Immature natural killer cell (primary cell): ENCODE data around the gene IL2RG. TPM values are rescaled to one million over a fixed set of nuclear protein-coding genes. Genes with fewer than 3 reads are reported as not detected.

ENCODE experiments used
- DNase-seq, 3 donors: peaks; one replicate each; pipeline ENCODE4 v3.0.0; 2022; ENCODE audit warnings: mixed read lengths in 1 of 3
- H3K27ac Mint-ChIP-seq, 6 donors: one replicate each; pipeline ENCODE4 v1.8.0; 2020; ENCODE audit warnings: mixed read lengths in 6 of 6, mild to moderate bottlenecking in 5 of 6, inconsistent platforms in 4 of 6, moderate library complexity in 3 of 6
- H3K27me3 Mint-ChIP-seq, 3 donors: one replicate each; pipeline ENCODE4 v1.8.0; 2020 to 2021; ENCODE audit warnings: low read depth in 3 of 3, mild to moderate bottlenecking in 3 of 3, mixed read lengths in 3 of 3, moderate library complexity in 3 of 3, inconsistent platforms in 1 of 3
- H3K36me3 Mint-ChIP-seq, 3 donors: one replicate each; pipeline ENCODE4 v1.8.0; 2020; ENCODE audit warnings: mixed read lengths in 3 of 3, inconsistent platforms in 2 of 3, mild to moderate bottlenecking in 2 of 3
- H3K4me1 Mint-ChIP-seq, 2 donors: one replicate each; pipeline ENCODE4 v1.8.0; 2020; ENCODE audit warnings: inconsistent platforms in 2 of 2, mild to moderate bottlenecking in 2 of 2, mixed read lengths in 2 of 2, moderate library complexity in 1 of 2
- H3K4me3 Mint-ChIP-seq, 5 donors: one replicate each; pipeline ENCODE4 v1.8.0; 2020; ENCODE audit warnings: mild to moderate bottlenecking in 5 of 5, mixed read lengths in 5 of 5, inconsistent platforms in 3 of 5, moderate library complexity in 3 of 5
- H3K9me3 Mint-ChIP-seq, 6 donors: one replicate each; pipeline ENCODE4 v1.8.0; 2020; ENCODE audit warnings: mild to moderate bottlenecking in 6 of 6, mixed read lengths in 6 of 6, inconsistent platforms in 4 of 6, moderate library complexity in 3 of 6
- polyA plus RNA-seq, 3 donors: library from polyadenylated mRNA; unstranded; fragments of 300-500 nt; fragmentation: Illumina TruSeq; gene quantifications; one replicate each; pipeline ENCODE4 v1.2.3, GENCODE V29; 2021

IL2RG gene
- polyA plus RNA-seq, 3 donors from 2014 or later = 1,102 to 1,755 (median 1,598) TPM

DNA sequence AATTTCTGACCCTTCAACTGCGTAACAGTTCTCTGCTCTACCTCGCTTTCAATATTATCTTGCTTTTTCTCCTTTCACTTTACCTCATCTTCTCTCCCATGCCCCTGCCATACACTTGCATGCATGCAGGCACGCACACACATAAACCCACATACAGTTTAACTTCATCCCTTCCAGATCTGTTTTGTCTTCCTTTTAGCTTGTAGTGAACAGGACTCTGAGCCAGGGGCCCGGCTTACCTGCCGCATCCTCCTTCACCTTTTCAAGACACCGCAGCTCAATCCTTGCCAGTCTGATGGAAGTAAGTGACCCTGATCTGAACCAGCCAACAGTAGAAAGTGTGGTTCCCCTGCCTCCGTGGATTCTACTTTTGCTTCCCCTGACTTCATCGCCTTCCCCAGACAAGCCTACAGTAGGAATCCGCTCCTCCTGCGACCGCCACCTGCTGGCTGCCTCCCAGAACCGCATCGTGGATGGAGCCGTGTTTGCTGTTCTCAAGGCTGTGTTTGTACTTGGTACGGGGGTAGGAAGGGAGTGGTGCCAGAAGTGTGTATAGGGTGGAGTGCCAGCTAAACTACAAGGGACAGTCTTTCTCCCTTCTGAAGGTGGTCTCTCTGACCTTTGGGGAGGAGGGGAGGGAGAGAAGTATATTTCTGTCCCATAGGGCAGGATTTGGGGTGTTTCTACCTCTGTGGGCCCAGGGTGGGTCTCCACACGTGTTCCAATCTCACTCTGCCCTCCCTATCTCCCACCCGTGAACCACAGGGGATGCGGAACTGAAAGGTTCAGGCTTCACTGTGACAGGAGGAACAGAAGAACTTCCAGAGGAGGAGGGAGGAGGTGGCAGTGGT is 17.8 kb upstream of the IL2RG start:
- DNase-seq = peak; percentile 67 to 73 (median 70)
- H3K27ac Mint-ChIP-seq = peak overlapping the region; percentile 29 to 83 (median 46)
- H3K4me1 Mint-ChIP-seq = peaks cover 11 to 14% of the 10 kb centered on the region in 2 donors
- no peaks in the 10 kb centered on the region for H3K9me3 Mint-ChIP-seq
- H3K36me3 Mint-ChIP-seq = peaks cover 13 to 20% (median 16%) of the 10 kb centered on the region in 3 donors
- no peak overlapping the region for H3K4me3 Mint-ChIP-seq
- peaks cover 4 to 7% (median 6%) of the 10 kb centered on the region in 3 donors for H3K27me3 Mint-ChIP-seq

DNA sequence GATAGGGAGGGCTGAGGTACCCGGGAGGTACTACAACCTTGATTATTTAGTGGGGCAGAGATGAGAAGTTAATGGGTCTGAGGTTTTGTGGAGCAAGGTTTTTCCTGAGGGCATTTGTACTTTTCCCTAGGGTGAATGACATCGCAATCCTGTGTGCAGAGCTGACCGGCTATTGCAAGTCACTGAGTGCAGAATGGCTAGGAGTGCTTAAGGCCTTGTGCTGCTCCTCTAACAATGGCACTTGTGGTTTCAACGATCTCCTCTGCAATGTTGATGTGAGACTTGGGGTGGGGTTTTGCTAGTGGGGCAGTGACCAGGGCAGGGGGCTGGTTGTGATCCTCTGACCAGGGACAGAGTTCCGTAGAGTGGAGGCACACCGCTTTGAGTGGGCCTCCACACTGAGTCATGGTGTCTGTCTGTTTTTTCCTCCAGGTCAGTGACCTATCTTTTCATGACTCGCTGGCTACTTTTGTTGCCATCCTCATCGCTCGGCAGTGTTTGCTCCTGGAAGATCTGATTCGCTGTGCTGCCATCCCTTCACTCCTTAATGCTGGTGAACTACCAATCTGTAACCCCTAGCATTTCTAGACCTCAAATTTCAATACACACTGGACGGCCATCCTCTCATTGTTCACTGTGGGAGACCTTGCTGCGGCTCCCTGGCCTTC is 16.9 kb upstream of the IL2RG start:
- Mint-ChIP-seq H3K4me3 (no peak overlapping the region), H3K9me3 (no peaks in the 10 kb centered on the region), H3K27me3 (peaks cover 4 to 7% (median 6%) of the 10 kb centered on the region in 3 donors), H3K27ac (peak overlapping the region in 4 of 6 donors; percentile 22 to 48 (median 41)), H3K4me1 (peaks cover 11 to 14% of the 10 kb centered on the region in 2 donors), H3K36me3 (peaks cover 15 to 24% (median 16%) of the 10 kb centered on the region in 3 donors)
- DNase-seq = no peak

DNA sequence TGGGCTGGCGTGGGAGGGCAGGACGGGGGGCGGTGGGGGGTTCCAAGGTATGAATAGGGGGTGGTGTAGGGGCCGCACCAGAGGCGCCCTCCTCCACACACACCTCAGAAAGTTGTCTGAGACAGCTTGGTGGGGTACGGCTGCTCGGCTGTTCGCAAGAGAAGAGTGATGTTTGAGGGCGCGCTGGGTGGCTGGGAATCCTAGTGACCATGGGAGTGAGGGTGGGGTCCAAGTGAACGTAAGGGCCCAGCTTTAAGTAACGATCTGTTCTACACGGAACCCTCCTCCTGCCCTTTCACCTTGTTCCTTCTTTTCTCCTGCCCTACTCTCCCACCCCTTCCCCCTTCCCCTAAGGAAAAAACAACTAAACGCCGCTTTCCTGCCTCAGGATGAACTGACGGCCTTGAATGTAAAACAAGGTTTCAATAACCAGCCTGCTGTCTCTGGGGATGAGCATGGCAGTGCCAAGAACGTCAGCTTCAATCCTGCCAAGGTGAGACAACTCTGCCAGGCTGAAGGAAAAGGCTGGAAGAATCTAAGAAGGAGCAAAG is 7.7 kb upstream of the IL2RG start:
- no peaks in the 10 kb centered on the region for H3K9me3 Mint-ChIP-seq
- peaks cover 0 to 17% (median 4%) of the 10 kb centered on the region in 3 donors for H3K36me3 Mint-ChIP-seq
- peak overlapping the region; percentile 74 to 91 (median 88) for H3K4me3 Mint-ChIP-seq

DNA sequence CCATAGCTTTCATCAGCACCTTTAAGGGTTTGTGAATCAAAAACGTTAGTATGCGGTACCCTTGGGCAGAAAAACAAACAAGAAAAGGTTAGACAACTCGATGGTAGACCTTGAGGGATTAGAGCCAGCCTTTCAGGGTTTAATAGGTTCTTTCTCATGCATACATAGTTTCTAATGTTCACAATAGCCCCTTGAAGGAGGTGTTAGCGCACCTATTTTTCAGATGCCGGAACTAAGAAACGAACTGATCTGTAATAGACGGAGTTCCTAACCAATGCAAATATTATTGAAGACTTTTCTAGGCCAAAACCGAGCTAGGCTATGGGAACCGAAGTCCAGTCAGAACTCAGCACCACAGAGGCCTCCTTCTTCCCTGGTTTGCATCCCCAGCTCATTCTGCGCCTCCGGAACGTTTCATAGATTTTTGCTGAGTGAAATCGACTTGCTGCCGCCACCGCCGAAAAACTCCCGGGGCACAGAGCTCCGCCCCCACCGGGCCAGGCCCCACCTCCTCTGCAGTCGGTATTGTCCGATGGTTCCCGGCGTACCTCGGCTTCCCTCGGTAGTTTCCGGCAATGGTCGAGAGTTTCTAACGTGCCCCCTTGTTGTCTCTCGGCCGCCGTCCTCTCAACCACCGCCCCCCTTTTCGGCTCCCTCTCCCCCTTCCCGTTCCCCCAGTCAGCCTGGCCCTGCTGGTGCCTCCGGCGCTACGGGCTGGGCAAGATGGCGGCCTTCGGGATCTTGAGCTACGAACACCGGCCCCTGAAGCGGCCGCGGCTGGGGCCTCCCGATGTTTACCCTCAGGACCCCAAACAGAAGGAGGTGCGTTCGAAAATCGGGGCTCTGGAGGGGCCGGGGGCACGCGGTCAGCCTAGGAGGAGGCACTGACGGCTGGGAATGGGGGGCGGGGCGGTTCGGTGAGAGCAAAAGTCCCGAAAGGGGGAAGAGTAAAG is 6.9 kb upstream of the IL2RG start, which contains the start of gene MED12:
TSS of gene MED12 (plus strand) at position 565 of the 953 bp plus-strand sequence. CDS start at position 724, 159 bp downstream.
- peak; percentile 79 to 82 (median 82) for DNase-seq
- Mint-ChIP-seq H3K4me1 (peaks cover 23 to 38% of the 10 kb centered on the region in 2 donors), H3K27ac (peak within 1 kb of the TSS; percentile 86 to 93 (median 90)), H3K4me3 (peak within 1 kb of the TSS; percentile 82 to 91 (median 88)), H3K27me3 (peaks cover 1 to 8% (median 3%) of the 10 kb centered on the region in 3 donors), H3K36me3 (peaks cover 0 to 14% (median 3%) of the 10 kb centered on the region in 3 donors), H3K9me3 (no peaks in the 10 kb centered on the region)

More for the DNA sequence above, 7.7 kb upstream of the IL2RG start:
- Mint-ChIP-seq H3K27me3 (peaks cover 0 to 8% (median 3%) of the 10 kb centered on the region in 3 donors), H3K4me1 (peaks cover 20 to 34% of the 10 kb centered on the region in 2 donors), H3K27ac (peak overlapping the region; percentile 73 to 90 (median 82))
- no peak for DNase-seq

DNA sequence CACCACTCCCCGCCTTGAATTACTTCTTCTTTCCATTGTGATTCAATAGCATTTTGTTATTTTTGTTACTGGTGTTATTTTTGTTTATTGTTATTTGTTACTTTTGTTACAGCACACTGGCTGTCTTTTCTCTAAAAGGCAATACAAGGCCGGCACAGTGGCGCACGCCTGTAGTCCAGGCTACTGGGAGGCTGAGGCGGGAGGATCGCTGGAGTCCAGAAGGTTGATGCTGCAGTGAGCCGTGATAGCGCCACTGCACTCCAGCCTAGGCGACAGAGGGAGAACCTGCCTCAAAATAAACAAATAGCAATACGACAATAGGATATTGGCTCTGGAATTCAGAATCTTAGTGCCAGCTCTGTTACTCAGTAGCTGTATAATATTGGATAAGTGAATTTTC is 6.0 kb upstream of the IL2RG start:
- Mint-ChIP-seq H3K27me3 (peaks cover 2 to 3% (median 2%) of the 10 kb centered on the region in 3 donors), H3K27ac (peak overlapping the region; percentile 69 to 90 (median 83)), H3K4me3 (peak overlapping the region in 4 of 5 donors; percentile 14 to 64 (median 27)), H3K36me3 (peaks cover 0 to 10% (median 0%) of the 10 kb centered on the region in 3 donors), H3K4me1 (peaks cover 29 to 45% of the 10 kb centered on the region in 2 donors), H3K9me3 (no peaks in the 10 kb centered on the region)
- DNase-seq = no peak

DNA sequence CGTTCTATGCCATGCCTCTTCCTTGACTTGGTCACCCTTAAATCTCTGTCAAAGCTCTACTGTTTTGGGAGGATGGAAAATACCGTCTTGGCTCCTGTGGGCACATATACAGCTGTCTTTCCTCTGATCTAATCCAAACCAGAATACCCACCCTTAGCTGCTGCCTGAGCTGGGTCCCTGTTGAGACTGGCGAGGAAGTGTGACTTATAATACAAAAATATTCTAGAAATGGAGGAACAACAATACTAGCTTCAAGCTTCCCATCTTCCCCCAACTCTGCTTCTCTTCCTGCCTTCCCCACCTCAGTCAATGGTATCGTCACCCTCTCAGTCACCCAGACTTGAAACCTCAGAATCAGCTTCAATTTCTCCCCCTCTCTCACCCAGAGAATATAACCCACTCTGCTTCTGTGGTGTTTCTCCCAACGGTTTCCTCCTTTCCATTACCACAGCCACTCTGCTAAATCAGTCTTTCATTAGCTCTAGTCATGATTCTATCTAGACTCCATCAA is 599 bp upstream of the IL2RG start:
- Mint-ChIP-seq H3K4me3 (peak overlapping the region; percentile 88 to 97 (median 94)), H3K27me3 (peaks cover 9 to 19% (median 13%) of the 10 kb centered on the region in 3 donors), H3K9me3 (no peaks in the 10 kb centered on the region), H3K4me1 (peaks cover 51 to 65% of the 10 kb centered on the region in 2 donors), H3K36me3 (peaks cover 5 to 16% (median 8%) of the 10 kb centered on the region in 3 donors), H3K27ac (peak overlapping the region; percentile 94 to 100 (median 99))
- peak; percentile 66 to 69 (median 67) for DNase-seq

DNA sequence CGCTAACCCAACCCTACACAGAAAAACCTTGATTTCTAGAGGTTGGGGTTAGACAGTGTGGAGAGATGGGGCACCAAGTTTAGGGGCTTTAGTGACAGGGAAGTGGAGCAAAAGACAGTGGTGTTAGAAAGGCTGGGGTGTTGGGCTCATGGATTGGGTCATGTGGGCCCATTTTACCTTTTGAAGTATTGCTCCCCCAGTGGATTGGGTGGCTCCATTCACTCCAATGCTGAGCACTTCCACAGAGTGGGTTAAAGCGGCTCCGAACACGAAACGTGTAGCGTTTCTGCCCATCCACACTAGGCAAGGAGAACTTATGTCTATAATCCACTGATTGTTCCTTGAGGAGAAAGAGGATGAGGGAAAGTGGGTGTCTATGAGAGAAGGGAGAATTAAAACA is 2.3 kb downstream of the IL2RG start:
- Mint-ChIP-seq H3K4me1 (peaks cover 78 to 91% of the 10 kb centered on the region in 2 donors), H3K4me3 (peak overlapping the region; percentile 88 to 97 (median 94)), H3K27ac (peak overlapping the region; percentile 94 to 100 (median 99)), H3K27me3 (peaks cover 12 to 28% (median 16%) of the 10 kb centered on the region in 3 donors), H3K9me3 (no peaks in the 10 kb centered on the region), H3K36me3 (peaks cover 5 to 22% (median 22%) of the 10 kb centered on the region in 3 donors)
- peak in 2 of 3 donors; percentile 20 to 33 for DNase-seq

DNA sequence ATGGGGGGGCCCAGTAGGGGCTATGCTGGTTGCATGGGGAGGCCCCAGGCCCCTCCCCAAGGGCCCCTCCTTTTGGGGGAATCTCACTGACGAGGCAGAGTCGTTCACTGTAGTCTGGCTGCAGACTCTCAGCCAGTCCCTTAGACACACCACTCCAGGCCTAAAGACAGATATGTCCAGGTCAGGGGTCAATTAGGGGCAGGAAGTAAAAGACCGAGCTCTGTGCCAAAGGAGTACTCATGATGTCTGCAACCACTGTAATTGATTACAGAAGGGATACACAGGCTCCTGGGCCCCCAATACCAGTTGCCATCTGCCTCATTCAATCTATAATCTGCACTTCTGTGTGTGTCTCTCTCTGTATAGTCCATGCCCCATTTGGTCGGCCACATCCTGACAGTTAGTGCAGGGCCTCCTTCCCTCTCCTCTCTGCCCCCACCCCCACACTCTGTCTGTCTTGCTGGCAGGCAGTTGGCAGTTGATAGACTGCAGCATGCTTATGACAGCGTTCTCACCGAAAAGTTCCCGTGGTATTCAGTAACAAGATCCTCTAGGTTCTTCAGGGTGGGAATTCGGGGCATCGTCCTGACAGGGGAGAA is 3.5 kb downstream of the IL2RG start:
- peak overlapping the region; percentile 88 to 97 (median 94) for H3K4me3 Mint-ChIP-seq
- peak overlapping the region; percentile 94 to 100 (median 99) for H3K27ac Mint-ChIP-seq
- H3K27me3 Mint-ChIP-seq = peaks cover 20 to 31% (median 20%) of the 10 kb centered on the region in 3 donors
- H3K9me3 Mint-ChIP-seq = no peaks in the 10 kb centered on the region
- peak; percentile 45 to 60 (median 46) for DNase-seq
- peaks cover 86 to 97% of the 10 kb centered on the region in 2 donors for H3K4me1 Mint-ChIP-seq
- peaks cover 5 to 22% (median 22%) of the 10 kb centered on the region in 3 donors for H3K36me3 Mint-ChIP-seq

DNA sequence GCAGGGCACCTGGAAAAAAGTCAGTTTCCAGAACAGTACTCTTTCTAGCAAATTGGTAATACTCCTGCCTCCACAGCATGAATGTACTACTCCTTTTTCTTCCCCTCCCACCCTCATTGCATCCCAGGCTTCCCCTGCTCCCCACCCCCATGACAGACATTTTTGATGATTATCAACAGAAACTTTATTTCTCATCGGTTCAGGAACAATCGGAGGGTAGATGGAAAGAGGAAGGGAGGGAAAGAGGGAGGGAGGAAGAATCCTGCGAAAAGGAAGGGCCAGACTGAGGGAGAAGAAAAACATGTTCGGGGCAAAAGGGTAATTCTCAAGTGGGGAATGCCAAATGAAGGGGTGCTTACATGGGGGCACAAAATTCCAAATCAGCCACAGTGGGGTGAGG is 4.1 kb downstream of the IL2RG start:
- Mint-ChIP-seq H3K4me3 (peak overlapping the region; percentile 46 to 97 (median 93)), H3K36me3 (peaks cover 5 to 22% (median 22%) of the 10 kb centered on the region in 3 donors), H3K9me3 (no peaks in the 10 kb centered on the region), H3K27me3 (peaks cover 20 to 31% (median 20%) of the 10 kb centered on the region in 3 donors), H3K27ac (peak overlapping the region; percentile 94 to 100 (median 99)), H3K4me1 (peaks cover 86 to 97% of the 10 kb centered on the region in 2 donors)
- no peak for DNase-seq

DNA sequence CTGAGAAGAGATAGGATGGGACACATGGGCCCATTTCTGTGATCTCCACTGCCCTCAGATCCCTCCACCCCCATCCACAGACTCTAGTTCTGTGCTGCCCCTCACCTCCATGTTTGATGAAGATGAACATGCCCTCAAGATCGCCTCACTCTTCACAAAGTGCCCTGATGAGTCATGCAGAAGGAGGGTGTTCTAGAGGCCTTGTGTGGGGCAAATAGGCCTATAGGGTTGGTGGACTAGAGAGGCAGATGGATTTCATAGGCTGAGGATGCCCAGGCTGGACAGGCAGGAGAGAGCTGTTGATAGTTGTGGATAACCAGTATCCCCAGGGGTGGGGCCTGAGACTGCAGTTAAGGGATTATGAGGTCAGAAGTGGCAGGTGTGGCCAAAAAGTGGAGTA is 5.0 kb downstream of the IL2RG start, which contains the start of gene CXorf65:
TSS of gene CXorf65 (minus strand) at position 314 of the 400 bp plus-strand sequence. CDS start at position 130, 184 bp downstream.
- peak in 2 of 3 donors; percentile 24 to 29 for DNase-seq
- H3K4me3 Mint-ChIP-seq = peak within 1 kb of the TSS; percentile 65 to 97 (median 93)
- H3K27ac Mint-ChIP-seq = peak within 1 kb of the TSS; percentile 94 to 100 (median 99)
- peaks cover 5 to 22% (median 22%) of the 10 kb centered on the region in 3 donors for H3K36me3 Mint-ChIP-seq
- H3K9me3 Mint-ChIP-seq = no peaks in the 10 kb centered on the region
- H3K27me3 Mint-ChIP-seq = peaks cover 20 to 25% (median 21%) of the 10 kb centered on the region in 3 donors
- peaks cover 85 to 97% of the 10 kb centered on the region in 2 donors for H3K4me1 Mint-ChIP-seq

DNA sequence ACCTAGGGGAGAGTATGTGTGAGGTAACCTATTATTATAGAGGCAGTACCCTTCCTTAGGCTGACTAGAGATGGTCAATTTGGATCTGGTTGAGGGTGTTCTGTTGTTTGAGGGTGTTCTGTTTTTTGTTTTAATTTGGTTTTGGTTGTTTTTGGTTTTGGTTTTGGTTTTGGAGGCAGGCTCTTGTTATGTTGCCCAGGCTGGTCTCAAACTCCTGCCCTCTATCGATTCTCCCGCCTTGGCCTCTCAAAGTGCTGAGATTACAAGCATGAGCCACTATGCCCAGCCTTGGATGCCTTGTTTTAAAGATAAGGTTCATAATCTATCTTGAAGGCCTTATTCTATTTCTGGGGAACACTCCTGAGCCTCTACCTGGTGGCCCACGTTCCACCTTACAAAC is 5.7 kb downstream of the IL2RG start:
- Mint-ChIP-seq H3K4me3 (peak overlapping the region; percentile 65 to 97 (median 72)), H3K27me3 (peaks cover 18 to 21% (median 20%) of the 10 kb centered on the region in 3 donors), H3K27ac (peak overlapping the region; percentile 88 to 100 (median 96)), H3K36me3 (peaks cover 5 to 22% (median 22%) of the 10 kb centered on the region in 3 donors), H3K4me1 (peaks cover 93 to 97% of the 10 kb centered on the region in 2 donors), H3K9me3 (no peaks in the 10 kb centered on the region)
- DNase-seq = peak; percentile 46 to 48 (median 47)
